GM12892 (cell line): ENCODE measurements around the gene NUP107.

Source experiments
- POLR2AphosphoS5 ChIP-seq: IDR thresholded peaks from 2 replicates; pipeline ENCODE4 v1.6.1; 2011; ENCODE audit warnings: low read depth, low read length, control low read depth
- TAF1 ChIP-seq: IDR thresholded peaks from 2 replicates; pipeline ENCODE4 v1.6.1; 2011; ENCODE audit warnings: low read depth, mild to moderate bottlenecking, control low read depth, low read length, borderline replicate concordance

- no peak for TF ChIP-seq POLR2AphosphoS5
- TF ChIP-seq TAF1: no peak
These were observed 86.8 kb downstream of the NUP107 start for GRCh38 chr12:68773582-68773981.
